Measurements from ENCODE around the gene ADAMTS20.
A peak's percentile ranks its signal among the peaks of the same experiment; 100 is the strongest.
"Not testable (repeated sequence)": the region's sequence is repeated elsewhere in the genome, so short reads cannot be mapped to it uniquely, and the experiment has no call there.

The ADAMTS20 gene

DNA sequence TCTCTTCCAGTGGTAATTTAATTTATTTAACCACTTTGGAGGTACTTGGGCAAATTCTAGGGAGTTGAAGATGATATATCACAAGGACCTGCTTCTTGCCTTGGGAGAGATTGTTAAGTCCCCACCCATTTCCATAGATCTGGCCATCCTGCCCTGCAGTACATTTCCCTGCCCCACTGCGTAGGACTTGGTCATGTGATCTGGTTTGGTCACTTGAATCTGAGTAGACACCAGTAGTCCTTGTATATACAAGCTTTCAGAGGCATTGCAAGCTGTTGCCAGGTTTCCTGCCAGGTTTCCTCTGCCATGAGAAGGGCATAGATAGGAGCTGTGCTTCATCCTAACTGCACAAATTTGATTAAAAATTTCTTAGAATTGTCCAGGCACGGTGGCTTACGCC, 200.0 kb downstream of the ADAMTS20 start:
- DNase-seq: no peak

- DNase-seq: no peak
These were observed 202.1 kb downstream of the ADAMTS20 start for GRCh38 chr12:43349863-43350262.

DNA sequence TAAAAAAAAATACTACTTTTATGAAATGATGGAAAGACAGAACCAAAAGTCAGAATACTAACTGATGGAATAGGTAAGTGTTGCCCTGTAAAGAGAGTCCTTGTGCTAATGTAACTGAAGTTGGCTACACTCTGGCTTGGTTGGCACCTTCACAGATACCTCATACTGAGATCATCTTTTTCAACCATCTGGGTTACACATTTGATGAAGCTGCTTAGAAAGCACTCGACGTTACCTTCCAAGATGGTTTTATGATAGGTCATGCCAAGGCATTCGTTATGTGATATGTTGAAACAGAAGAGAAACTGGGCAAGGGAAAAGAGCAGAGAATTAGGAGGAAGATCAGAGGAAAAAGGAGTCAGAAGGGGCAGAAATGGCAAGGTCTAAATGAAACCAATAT, 203.8 kb downstream of the ADAMTS20 start:
- DNase-seq: no peak

DNA sequence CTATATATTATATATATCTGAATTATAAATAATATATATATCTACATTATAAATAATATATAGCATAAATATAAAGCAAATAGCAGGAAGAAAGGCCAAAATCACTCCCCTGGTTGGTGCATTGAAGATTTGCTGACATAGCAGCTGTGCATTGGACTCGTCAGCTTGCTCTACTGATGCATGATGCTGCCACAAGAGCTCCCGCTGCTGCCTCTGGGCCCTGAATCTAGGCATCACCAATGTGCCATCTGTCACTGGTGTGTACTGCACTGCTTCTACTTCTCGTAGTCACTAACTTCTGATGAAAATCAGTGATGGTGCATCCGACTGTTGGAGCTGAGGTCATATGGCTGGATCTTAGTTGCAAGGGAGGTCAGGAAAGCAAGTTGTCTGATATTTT, 205.0 kb downstream of the ADAMTS20 start:
- DNase-seq: no peak

DNA sequence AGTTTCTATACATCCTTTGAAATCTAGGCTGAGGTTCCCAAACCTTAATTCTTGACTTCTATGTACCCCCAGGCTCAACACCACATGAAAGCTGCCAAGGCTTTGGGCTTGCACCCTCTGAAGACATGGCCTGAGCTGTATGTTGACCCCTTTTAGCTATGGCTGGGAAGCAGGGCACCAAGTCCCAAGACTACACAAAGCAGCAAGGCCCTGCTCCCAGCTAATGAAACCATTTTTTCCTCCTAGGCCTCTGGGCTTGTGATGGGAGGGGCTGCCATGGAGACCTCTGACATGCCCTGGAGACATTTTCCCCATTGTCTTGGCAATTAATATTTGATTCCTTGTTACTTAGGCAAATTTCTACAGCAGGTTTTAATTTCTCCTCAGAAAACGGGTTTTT, 207.0 kb downstream of the ADAMTS20 start:
- no peak for DNase-seq

DNA sequence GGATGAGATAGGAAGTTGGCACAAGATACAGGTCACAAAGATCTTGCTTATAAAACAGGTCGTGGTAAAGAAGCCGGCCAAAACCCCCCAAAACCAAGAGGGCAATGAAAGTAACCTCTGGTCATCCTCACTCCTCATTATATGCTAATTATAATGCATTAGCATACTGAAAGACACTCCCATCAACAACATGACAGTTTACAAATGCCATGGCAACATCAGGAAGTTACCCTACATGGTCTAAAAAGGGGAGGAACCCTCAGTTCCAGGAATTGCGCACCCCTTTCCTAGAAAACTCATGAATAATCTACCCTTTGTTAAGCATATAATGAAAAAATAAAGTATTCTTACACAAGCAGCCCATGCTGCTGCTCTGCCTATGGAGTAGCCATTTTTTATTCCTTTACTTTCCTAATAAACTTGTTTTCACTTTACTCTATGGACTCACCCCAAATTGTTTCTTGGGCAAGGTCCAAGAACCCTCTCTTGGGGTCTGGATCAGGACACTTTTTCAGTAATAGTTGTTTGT, 210.2 kb downstream of the ADAMTS20 start:
- not testable (repeated sequence) for DNase-seq

DNA sequence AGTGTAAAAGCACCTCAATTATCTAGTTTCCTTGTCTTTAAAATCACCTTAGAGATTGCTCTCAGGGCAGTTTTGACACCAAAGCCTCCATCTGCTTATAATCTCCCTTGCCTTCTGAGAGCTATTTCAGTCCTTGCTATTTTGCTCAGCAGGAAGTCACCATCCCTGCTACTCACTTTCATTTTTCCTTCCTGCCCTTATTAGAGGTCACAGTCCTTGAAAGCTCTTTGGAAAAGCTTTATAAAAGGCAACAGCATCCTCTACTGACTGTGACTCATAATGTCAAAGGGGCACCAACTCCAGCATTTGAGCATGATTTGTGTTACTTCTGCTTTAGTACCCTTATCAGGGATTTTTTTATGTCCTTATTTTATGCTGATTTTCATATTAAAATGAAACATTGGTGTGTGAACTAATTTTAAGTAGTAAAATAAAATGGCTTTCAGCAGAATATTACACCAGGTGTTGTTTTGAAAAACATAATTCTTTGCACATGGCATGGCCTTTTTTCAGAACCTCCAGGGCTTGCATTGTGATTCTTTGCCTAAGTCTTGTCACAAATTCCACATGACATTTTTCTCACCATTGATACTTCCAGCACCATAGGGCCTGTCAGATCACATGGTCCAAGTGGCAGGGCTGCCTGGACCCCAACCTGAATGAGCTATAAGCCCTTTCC, 213.0 kb downstream of the ADAMTS20 start:
- DNase-seq: peak; percentile 28

GRCh38 chr12:43337571-43338444, 214.2 kb downstream of the ADAMTS20 start:
- no peak for DNase-seq

GRCh38 chr12:43336962-43337555, 214.9 kb downstream of the ADAMTS20 start:
- DNase-seq: peak; percentile 28

DNA sequence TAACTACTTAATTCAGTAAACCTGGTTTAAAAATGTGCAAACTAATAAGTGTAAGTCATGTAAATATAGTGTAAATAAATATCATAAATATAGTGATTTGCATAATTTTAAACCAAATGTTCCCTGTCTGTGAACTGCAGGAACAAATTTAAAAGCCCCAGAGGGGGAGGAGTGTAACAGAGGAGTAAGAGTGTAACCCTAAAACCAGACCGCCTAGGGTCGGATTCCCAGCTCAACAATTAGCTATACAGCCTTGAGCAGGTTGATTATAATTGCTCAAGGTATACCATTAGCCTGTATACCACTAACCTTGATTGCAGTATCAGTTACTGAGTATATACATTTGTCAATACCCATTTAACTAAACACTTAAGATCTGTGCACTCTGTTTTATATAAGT, 218.4 kb downstream of the ADAMTS20 start:
- DNase-seq: no peak

DNA sequence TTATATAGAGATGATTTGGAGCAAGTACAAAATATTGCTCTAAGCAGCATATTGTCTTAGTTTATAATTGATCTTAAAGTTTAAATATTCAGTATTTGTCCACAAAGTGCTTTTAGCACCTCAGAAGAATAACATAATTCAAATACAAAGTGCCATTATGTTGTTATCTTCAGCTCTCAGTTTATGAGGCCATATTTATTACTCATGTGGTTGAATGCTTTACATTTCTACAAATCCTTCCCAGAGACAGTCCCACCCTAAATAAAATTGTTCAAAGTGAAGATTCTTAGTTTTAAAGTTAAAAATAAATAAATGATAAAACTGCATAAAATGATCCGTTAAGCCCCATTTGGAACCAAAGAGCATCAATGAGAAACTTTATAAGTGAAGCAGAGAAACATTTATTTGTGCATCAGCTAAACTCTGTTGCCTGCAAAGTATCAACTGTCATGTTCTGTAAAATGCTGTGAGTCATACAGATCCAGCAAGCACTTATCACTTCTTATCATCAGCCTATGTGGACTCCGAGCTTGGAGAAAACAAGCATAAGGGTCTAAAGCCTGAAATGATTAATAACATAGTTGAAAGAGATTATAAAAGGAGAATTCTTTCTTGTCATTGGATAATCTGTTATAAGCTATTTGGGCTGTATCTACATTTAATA, 218.9 kb downstream of the ADAMTS20 start:
- no peak for DNase-seq

GRCh38 chr12:43331935-43332334, 220.1 kb downstream of the ADAMTS20 start:
- no peak for DNase-seq

GRCh38 chr12:43329375-43329774, 222.6 kb downstream of the ADAMTS20 start:
- no peak for DNase-seq

GRCh38 chr12:43325786-43326185, 226.2 kb downstream of the ADAMTS20 start:
- no peak for DNase-seq

DNA sequence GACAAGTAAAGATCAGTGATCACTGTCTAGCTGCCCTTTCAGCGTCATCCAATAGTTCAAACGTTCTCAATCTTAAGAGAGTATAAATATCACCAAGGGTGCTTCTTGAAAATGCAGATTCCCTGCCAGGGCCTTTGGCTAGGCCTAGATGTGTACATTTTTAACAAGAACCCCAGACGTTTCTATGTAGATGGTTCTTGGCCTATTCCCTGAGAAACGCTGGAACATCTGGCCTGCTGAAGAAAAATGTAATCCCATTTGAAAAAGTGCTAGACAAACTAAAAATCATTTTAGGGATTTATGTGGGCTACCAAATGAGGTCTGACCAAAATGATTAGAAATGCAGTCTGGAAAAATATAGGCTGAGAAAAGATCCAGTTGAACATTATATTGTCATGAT, 231.7 kb downstream of the ADAMTS20 start:
- no peak for DNase-seq

GRCh38 chr12:43318021-43318420, 234.0 kb downstream of the ADAMTS20 start:
- DNase-seq: no peak

DNA sequence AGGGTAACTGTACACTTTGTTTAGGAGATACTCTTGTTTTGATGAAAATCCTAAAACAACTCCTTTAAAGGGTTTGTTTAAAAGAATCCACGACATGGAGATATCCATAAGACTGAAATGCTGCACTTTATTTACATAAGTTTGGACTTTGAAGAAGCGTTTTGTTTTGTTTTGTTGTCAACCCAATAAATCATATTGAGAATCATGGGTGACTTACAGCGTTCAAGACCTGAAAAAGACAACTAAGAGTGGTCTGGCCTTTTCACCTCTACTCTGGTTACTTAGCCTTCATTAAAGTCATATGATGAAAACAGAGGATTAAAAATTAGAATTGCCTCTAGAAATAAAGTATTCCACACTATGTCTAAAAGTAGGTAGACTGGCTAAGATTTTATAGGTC, 234.8 kb downstream of the ADAMTS20 start:
- no peak for DNase-seq

- DNase-seq: no peak
These were observed 235.5 kb downstream of the ADAMTS20 start for GRCh38 chr12:43316520-43316919.

- DNase-seq: no peak
These were observed 236.0 kb downstream of the ADAMTS20 start for GRCh38 chr12:43315961-43316360.

- DNase-seq: no peak
These were observed 239.0 kb downstream of the ADAMTS20 start for GRCh38 chr12:43312991-43313505.

DNA sequence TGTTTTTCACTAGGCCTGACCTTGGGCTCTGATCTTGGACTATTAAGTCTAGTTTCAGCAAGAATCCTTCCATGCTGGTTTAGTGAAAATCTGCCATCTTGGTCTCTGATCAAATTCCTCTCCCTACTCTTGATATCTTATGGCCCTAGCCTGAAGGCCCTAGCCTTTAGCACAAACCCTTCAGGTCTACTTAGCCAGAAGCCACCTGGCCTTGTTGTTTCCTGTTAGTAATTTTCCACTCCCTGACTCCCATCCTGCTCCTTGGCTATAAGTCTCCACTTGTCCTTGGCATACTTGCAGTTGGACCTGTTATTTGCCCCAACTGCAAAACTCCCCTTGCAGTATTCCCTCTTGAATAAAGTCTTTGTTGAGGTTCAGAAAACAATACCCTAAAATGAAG, 241.4 kb downstream of the ADAMTS20 start:
- no peak for DNase-seq

DNA sequence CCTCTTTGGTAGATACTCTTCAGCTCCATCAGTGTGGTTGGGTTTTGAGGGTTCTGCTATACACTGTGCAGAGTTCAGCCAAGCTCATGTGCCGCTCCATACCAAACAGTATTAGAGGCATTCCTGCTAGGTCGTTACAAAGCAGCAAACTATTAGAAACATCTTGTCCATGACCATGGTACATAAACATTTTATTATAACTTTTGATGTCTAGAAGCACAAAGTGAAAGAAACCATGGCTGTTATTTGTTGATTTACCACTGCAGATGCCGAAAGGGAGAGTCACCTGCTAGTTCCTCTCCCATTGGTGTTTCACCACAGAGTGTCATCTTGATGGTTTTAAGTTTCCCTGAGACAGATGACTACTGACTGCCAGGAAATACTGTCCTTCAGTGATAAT, 242.0 kb downstream of the ADAMTS20 start:
- DNase-seq: no peak

DNA sequence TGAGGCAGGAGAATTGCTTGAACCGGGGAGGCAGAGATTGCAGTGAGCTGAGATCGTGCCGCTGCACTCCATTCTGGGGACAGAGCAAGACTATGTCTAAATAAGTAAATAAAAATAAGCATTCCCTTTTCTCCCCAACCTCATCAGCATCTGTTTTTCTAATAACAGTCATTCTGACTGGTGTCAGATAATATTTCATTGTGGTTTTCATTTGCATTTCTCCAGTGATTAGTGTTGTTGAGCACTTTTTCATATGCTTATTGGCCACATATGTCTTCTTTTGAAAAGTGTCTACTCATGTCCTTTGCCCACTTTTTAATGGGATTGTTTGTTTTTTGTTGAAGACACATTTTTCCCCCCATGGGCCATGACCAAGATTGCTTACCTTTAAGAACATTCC, 243.2 kb downstream of the ADAMTS20 start:
- DNase-seq: no peak

Measured in hematopoietic multipotent progenitor cell treated with erythropoietin and hydrocortisone succinate and interleukin-3 and kit ligand, for 8 days (in vitro differentiated cells).